Activated T-cell treated with anti-CD3 and anti-CD28 coated beads, Interleukin-2, amount 50 U/mL, for 72 hours (primary cell): ENCODE data around the gene NGEF. TPM values are rescaled to one million over a fixed set of nuclear protein-coding genes. Genes with fewer than 3 reads are reported as not detected.

Experiments used
- ATAC-seq, 2 donors: fragments of 150-1000 bp; cut with Tn5 transposase; replicated peaks in 1 of 2; 2 replicates each; pipeline ENCODE4 v1.10.0; 2021; ENCODE audit warnings: moderate library complexity in 2 of 2, mild to moderate bottlenecking in 1 of 2
- DNase-seq, 2 donors: peaks; one replicate each; pipeline ENCODE4 v3.0.0; 2021 to 2022; ENCODE audit warnings: mixed read lengths in 1 of 2
- H3K27ac Mint-ChIP-seq: one replicate; pipeline ENCODE4 v1.8.0; 2022; ENCODE audit warnings: mild to moderate bottlenecking, moderate library complexity, mixed read lengths
- H3K27me3 Mint-ChIP-seq: one replicate; pipeline ENCODE4 v1.8.0; 2022; ENCODE audit warnings: low read depth, mixed read lengths
- H3K36me3 Mint-ChIP-seq, 2 donors: one replicate each; pipeline ENCODE4 v1.8.0; 2022; ENCODE audit warnings: mixed read lengths in 2 of 2, mild to moderate bottlenecking in 1 of 2; ENCODE audit not compliant: insufficient read depth in 2 of 2
- H3K4me1 Mint-ChIP-seq: one replicate; pipeline ENCODE4 v1.8.0; 2022; ENCODE audit warnings: low read depth, mixed read lengths
- H3K4me3 Mint-ChIP-seq, 2 donors: one replicate each; pipeline ENCODE4 v1.8.0; 2022; ENCODE audit warnings: mild to moderate bottlenecking in 2 of 2, mixed read lengths in 2 of 2, moderate library complexity in 2 of 2
- H3K9me3 Mint-ChIP-seq, 2 donors: one replicate each; pipeline ENCODE4 v1.8.0; 2022; ENCODE audit warnings: mixed read lengths in 2 of 2
- total RNA-seq, 2 donors: library from RNA; stranded (reverse); gene quantifications; one replicate each; pipeline ENCODE4 v1.2.3, GENCODE V29; 2022

The NGEF gene
- total RNA-seq, 2 donors from 2014 or later: 0.55 to 2.3 TPM

DNA sequence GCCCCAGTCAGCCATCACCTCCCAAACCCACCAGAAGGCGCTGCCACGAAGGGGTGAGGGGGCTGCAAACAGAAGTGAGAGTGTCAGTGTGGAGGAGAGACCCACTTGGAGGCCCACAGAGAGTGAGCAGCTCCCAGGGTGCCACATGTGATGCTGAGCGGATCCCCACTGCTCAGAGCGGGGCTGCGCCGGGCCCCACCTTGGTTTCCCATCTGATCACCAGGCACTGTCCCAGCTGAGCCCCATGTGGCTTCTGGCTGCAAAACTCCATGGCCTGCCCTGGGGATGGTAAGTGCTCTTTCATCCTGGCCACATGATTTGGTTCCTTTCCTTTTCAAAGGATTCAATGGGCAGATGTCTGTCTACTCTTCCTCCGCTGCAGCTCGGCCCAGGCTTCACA is 119.2 kb downstream of the NGEF start:
- H3K36me3 Mint-ChIP-seq: no peaks in the 10 kb centered on the region
- no peak for DNase-seq
- peaks cover 14% of the 10 kb centered on the region for H3K4me1 Mint-ChIP-seq
- H3K27ac Mint-ChIP-seq: no peak overlapping the region
- no peak for ATAC-seq
- no peak overlapping the region for H3K4me3 Mint-ChIP-seq
- H3K9me3 Mint-ChIP-seq: no peaks in the 10 kb centered on the region
- H3K27me3 Mint-ChIP-seq: peaks cover 26% of the 10 kb centered on the region

DNA sequence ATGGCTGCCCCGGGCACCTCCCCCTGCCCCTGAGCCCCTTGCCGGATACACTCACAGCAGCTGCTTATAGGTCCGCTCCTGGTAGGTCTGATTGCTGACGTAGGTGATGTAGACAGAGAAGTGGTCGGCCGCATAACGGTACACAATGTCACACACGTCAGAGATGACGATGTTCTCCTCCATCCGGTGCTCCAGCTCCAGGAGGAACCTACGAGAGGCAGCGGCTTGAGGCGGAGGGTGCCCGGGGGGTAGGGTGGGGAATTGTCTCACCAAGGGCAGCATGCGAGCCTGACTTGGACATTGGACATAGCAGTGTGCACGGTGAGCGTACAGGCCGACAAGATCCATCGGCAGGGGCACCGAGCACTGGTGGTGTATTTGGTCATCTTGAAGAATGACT is 120.2 kb downstream of the NGEF start:
- H3K27ac Mint-ChIP-seq: no peak overlapping the region
- no peaks in the 10 kb centered on the region for H3K9me3 Mint-ChIP-seq

DNA sequence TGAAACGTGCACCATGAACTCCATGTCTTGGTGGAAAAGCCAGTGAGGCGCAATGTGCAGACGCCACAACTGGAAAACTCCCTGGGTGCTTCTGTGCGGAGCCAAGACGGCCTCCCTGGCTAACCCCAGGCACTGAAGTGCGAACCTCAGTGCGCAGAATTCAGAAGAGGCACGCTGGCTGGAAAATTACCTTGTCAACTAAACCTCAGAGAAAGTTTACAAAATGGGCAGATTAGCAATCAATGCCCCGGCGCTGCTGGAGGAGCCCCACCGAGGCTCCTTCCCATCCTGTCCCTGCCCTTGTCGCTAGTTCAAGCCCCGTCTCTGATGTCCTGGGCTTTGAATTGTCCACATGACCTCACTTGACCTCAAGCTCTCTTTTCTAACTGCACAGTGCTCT is 120.8 kb downstream of the NGEF start:
- peaks cover 26% of the 10 kb centered on the region for H3K27me3 Mint-ChIP-seq
- no peaks in the 10 kb centered on the region for H3K9me3 Mint-ChIP-seq
- peaks cover 14% of the 10 kb centered on the region for H3K4me1 Mint-ChIP-seq
- ATAC-seq (no peak), DNase-seq (no peak)
- no peak overlapping the region for H3K27ac Mint-ChIP-seq
- H3K4me3 Mint-ChIP-seq: no peak overlapping the region
- no peaks in the 10 kb centered on the region for H3K36me3 Mint-ChIP-seq

More for the DNA sequence above, 120.2 kb downstream of the NGEF start:
- Mint-ChIP-seq H3K4me1 (peaks cover 14% of the 10 kb centered on the region), H3K27me3 (peaks cover 26% of the 10 kb centered on the region), H3K36me3 (no peaks in the 10 kb centered on the region), H3K4me3 (no peak overlapping the region)
- no peak for DNase-seq
- ATAC-seq: no peak

DNA sequence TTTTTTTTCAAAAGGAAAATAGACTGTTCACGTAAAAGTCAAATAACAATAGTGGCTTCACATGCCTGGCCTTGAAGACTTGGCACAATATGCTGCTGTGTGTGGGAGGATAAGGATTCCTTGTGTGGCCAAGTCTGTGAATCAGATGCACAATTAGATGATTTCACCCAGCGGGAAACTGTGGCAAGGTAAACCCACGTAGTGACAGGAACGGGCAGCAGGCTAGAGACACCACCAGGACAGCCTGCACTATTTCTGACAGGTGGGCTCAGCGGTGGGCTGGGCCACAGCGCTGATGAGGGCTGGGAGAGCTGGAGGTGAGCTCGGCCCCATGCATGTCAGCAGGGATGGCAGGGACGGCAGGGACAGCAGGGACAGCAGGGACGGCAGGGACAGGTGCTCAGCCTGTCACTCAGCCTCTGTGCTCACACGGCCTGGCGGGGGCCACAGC is 121.4 kb downstream of the NGEF start:
- ATAC-seq (no peak), DNase-seq (no peak)
- Mint-ChIP-seq H3K27ac (no peak overlapping the region), H3K36me3 (no peaks in the 10 kb centered on the region), H3K27me3 (peaks cover 26% of the 10 kb centered on the region), H3K9me3 (no peaks in the 10 kb centered on the region), H3K4me3 (no peak overlapping the region), H3K4me1 (peaks cover 14% of the 10 kb centered on the region)

DNA sequence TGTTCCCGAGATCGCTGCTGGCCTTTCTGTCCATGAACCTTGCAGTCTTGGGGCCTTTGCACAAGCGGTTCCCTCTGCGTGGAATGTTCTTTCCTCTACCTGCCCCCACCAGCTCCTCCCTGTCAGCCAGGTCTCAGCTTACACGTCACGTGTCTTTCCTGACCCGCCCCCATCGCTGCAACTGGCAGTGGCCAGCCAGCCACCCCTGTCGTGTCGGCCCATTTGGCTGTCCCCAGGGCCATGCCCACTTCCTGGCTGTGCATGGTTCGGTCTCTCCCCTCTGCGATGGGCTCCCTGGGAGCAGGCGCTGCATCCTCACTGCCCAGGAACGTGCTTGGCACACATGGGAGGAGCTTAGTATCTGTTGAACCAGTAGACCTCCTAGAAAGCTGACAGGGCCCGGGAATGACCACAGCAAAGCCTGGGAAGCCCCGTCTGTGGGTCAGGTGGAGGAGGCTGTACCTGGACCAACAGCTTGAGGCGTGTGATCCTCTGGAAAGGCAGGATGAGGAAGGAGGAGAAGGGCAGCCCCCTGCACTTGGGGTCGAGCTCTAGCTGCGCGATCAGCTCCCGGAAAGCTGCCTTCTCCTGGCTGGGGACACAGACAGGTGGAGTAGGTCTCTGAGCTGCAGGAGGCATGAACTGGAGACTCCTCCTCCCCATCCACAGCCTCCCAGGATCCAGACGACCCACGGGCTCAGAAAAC is 122.0 kb downstream of the NGEF start:
- no peak overlapping the region for H3K4me3 Mint-ChIP-seq
- DNase-seq (no peak), ATAC-seq (no peak)
- H3K9me3 Mint-ChIP-seq: no peaks in the 10 kb centered on the region
- no peak overlapping the region for H3K27ac Mint-ChIP-seq
- peaks cover 11% of the 10 kb centered on the region for H3K4me1 Mint-ChIP-seq
- no peaks in the 10 kb centered on the region for H3K36me3 Mint-ChIP-seq
- peaks cover 26% of the 10 kb centered on the region for H3K27me3 Mint-ChIP-seq

DNA sequence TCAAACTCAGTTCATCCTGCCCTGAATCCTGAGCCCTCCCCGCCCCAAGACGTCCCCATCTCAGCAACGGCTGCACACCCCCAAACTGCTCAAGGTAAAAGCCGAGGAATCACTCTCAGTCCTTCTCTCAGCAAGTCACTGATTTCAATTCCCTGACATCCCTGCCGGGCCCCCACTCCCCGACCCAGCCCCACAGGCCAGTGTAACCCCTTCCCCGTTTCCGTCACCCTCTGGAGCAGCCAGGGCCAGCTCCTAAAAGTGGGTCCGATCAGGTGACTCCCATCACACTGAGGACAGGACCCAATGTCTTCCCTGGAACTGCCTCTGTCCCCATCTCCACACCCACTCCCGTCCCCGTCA is 122.5 kb downstream of the NGEF start:
- H3K4me1 Mint-ChIP-seq: peaks cover 8% of the 10 kb centered on the region
- peaks cover 26% of the 10 kb centered on the region for H3K27me3 Mint-ChIP-seq
- ATAC-seq (no peak), DNase-seq (no peak)
- H3K9me3 Mint-ChIP-seq: no peaks in the 10 kb centered on the region
- H3K27ac Mint-ChIP-seq: no peak overlapping the region
- H3K4me3 Mint-ChIP-seq: no peak overlapping the region
- H3K36me3 Mint-ChIP-seq: no peaks in the 10 kb centered on the region

DNA sequence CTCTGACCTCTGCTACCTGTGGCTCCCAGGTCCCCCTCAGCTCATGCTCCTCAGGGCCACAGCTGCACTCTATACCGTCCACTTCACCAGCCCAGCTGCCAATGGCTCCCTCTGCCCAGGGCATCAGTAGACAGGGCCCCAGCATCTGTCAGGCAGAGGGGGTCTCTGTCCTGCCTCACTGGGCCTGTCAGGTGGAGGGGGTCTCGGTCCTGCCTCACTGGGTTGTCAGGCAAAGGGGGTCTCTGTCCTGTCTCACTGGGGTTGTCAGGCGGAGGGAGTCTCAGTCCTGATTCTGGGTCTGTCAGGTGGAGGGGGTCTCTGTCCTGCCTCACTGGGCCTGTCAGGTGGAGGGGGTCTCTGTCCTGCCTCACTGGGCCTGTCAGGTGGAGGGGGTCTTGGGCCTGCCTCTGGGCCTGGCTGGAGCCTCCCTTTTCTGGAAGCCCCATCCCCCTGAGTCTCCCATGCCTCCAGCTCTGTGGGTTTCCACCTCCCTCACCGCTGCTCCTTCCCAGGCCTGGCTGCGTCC is 123.1 kb downstream of the NGEF start:
- Mint-ChIP-seq H3K36me3 (no peaks in the 10 kb centered on the region), H3K27ac (no peak overlapping the region), H3K4me1 (peaks cover 8% of the 10 kb centered on the region), H3K9me3 (no peaks in the 10 kb centered on the region), H3K27me3 (peaks cover 26% of the 10 kb centered on the region), H3K4me3 (no peak overlapping the region)
- no peak for ATAC-seq
- no peak for DNase-seq

DNA sequence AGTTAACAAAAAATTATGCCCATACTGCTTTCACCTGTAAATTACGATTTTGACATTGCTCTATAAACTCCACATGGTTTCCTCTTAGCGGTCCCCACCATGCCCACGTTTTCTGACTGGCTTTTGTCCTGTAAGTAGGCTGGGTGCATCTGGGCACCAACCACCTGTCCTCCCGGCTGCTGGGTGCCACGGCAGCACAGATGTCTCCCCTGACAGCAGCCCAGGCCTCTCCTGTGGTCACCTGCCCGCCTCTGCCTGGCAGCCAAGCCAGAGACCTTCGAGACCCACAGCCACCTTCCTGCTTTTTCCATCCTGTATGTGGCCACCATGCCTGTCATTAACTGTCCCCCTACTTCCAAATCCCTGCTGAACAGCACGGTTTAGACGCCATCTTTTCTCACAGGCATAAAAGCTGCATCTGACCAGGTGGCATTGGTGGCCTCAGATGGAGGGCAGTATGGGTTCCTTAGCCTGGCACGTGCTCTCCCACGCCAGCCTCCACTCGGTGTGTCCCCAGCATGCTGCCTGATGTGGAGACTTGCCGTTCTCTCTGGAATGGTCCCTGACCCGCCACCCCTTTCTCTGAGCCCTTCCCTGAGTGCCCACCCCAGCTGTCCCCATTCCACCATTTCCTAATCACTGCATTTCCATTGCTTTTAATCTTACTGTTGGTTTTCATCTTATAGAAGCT is 124.1 kb downstream of the NGEF start:
- no peak overlapping the region for H3K4me3 Mint-ChIP-seq
- peaks cover 26% of the 10 kb centered on the region for H3K27me3 Mint-ChIP-seq

DNA sequence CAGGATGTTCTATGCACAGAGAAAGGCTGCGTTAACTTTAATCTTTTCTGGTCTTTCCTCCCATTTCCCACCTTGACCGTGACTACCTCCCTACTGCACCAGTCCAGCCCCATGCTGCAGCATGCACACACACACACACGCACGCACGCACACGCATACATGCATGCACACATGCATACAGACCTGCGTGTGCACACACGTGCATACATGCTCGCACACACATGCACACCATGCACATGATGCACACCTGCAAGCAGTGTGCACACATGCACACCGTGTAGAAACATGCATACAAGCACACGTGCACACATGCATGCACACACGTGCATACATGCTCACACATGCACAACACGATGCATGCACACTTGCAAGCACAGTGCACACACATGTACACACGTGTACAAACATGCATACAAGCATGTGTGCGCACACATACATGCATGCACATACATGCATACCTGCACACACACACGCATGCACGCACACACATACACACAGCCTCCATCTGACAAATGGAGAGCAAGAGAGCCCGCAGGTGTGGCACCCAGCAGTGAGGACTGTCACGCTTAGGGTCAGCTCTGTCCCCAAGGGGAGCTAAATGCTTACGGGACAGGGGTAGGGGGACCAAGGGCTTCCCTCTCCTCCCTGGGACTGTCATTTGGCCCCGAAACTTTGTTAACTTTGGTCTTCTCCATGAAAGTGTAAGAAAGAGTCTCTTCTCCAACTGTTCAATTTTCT is 124.8 kb downstream of the NGEF start:
- DNase-seq: no peak
- Mint-ChIP-seq H3K36me3 (no peaks in the 10 kb centered on the region), H3K27me3 (peaks cover 26% of the 10 kb centered on the region), H3K27ac (no peak overlapping the region), H3K4me1 (peaks cover 8% of the 10 kb centered on the region), H3K4me3 (no peak overlapping the region), H3K9me3 (no peaks in the 10 kb centered on the region)
- ATAC-seq: no peak

More for the DNA sequence above, 124.1 kb downstream of the NGEF start:
- Mint-ChIP-seq H3K9me3 (no peaks in the 10 kb centered on the region), H3K36me3 (no peaks in the 10 kb centered on the region), H3K4me1 (peaks cover 8% of the 10 kb centered on the region), H3K27ac (no peak overlapping the region)
- ATAC-seq: no peak
- no peak for DNase-seq

DNA sequence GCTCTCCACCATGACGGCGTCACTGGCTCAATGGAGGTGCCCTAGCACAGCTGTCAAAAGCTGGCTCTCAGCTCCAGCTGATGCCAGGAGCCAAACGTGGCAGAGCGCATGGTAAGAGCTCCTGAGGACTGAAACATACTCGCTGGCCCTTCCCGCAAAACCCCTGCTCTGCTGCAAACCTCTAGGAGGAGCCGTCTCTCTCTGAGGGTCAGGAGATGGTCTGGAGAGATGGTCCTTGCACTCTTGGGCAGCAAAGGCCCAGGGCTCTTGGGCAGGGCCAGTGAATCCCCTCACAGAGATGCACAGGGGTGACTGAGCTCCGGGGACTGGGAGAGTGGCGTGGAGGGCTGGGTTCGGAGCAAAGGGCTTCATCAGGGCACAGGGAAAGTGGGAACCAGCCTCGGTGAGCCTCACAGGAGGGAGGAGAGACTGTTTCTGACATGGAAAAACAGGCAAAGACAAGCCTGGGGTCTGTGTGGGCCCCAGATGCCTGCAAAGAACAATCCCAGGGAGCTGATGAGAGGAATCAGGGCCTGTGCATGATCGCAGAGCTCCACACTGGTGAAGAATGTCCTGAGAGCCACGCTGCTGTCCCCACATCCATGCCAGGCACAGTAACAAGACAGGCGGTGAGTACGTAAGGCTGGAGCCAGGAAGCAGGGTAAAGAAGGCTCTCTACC is 125.7 kb downstream of the NGEF start:
- H3K4me1 Mint-ChIP-seq: peaks cover 8% of the 10 kb centered on the region
- H3K9me3 Mint-ChIP-seq: no peaks in the 10 kb centered on the region
- H3K4me3 Mint-ChIP-seq: no peak overlapping the region
- no peaks in the 10 kb centered on the region for H3K36me3 Mint-ChIP-seq
- no peak overlapping the region for H3K27ac Mint-ChIP-seq
- DNase-seq (no peak), ATAC-seq (no peak)
- H3K27me3 Mint-ChIP-seq: peaks cover 20% of the 10 kb centered on the region

DNA sequence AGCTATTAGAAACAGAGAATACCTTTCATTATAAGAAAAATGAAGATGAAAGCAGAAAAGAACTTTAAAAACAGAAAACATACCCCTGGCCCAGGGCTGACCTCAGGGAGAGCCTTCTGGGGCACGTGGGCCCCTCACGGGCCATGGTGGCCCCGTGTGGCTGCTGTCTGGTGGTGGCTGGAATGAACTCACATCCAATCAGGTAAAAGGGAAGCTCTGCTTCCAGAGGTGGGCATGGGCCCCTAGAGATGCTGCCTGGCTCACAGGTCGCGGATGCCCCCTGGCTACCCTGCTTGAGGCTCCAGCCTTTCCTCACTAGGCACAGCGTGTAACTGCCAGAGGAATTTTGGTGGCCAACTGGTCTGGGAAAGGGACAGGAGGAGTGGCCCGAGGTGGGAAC is 126.4 kb downstream of the NGEF start:
- Mint-ChIP-seq H3K27ac (no peak overlapping the region), H3K9me3 (no peaks in the 10 kb centered on the region), H3K36me3 (no peaks in the 10 kb centered on the region), H3K4me3 (no peak overlapping the region), H3K4me1 (peaks cover 8% of the 10 kb centered on the region), H3K27me3 (peaks cover 13% of the 10 kb centered on the region)
- DNase-seq (no peak), ATAC-seq (no peak)

DNA sequence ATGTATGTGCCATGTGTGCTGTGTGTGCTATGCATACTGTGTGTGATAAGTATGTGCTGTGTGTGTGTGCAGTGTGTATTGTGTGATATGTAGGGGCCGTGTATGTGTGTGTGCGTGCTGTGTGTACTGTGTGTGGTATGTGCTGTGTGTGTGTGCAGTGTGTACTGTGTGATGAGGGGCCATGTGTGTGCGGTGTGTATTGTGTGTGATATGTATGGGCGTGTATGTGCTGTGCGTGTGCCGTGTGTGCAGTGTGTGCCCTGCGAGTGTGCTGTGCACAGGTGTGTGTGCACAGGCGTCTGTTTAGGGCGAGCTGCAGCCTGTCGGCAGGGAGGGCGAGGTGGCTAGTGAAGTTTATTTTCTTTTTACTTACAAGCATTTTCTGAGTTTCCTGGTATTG is 126.9 kb downstream of the NGEF start:
- Mint-ChIP-seq H3K27ac (no peak overlapping the region), H3K27me3 (peaks cover 9% of the 10 kb centered on the region), H3K4me3 (no peak overlapping the region), H3K4me1 (peaks cover 6% of the 10 kb centered on the region), H3K9me3 (no peaks in the 10 kb centered on the region), H3K36me3 (no peaks in the 10 kb centered on the region)
- ATAC-seq (no peak), DNase-seq (no peak)
